ENCODE results near the gene CSTF2T.
"Not testable (repeated sequence)": the region's sequence is repeated elsewhere in the genome, so short reads cannot be mapped to it uniquely, and the experiment has no call there.

CSTF2T gene

DNA sequence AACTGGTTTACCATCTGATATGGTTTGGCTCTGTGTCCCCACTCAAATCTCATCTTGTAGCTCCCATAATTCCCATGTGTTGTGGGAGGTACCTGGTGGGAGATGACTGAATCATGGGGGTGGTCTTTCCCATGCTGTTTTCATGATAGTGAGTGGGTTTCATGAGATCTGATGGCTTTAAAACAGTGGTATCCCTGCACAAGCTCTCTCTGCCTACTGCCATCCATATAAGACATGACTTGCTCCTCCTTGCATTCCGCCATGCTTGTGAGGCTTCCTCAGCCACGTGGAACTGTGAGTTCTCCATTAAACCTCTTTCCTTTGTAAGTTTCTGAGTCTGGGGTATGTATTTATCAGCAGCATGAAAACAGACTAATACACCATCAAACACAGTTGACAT is 10.6 kb downstream of the CSTF2T start:
- H3K9me3 Mint-ChIP-seq; DNase-seq; H3K36me3 Mint-ChIP-seq (ENCODE audit: insufficient read depth); H3K27ac Mint-ChIP-seq; H3K4me3 Mint-ChIP-seq; ATAC-seq (replicated peaks); H3K4me1 Mint-ChIP-seq (ENCODE audit: low read depth in 2 of 2); H3K27me3 Mint-ChIP-seq: not testable (repeated sequence)

DNA sequence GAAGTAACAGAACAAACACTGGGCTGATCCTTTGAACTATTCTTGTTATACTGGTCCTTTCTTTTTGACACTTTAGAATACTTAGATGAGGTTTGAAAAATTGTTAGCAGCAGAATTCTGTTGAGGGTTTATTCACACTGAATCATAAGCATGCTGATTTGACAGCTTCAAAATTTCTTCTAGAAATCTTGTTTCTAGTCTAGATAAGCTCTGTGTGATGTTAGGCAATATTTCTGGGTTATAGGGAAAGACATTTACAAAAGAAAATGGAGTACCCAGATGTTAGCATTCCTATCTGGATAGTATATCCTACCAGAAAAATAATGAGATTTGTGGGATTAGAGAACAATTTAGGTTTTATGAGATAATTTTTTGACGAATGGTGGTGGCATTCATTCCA is 12.1 kb downstream of the CSTF2T start:
- ATAC-seq (replicated peaks): no peak
- H3K4me1 Mint-ChIP-seq (ENCODE audit: low read depth in 2 of 2): no peaks in the 10 kb centered on the region
- H3K4me3 Mint-ChIP-seq: no peak overlapping the region
- no peak overlapping the region for H3K27ac Mint-ChIP-seq
- H3K9me3 Mint-ChIP-seq: no peaks in the 10 kb centered on the region
- no peaks in the 10 kb centered on the region for H3K36me3 Mint-ChIP-seq (ENCODE audit: insufficient read depth)
- DNase-seq: no peak
- peaks cover 4 to 8% of the 10 kb centered on the region in 2 donors for H3K27me3 Mint-ChIP-seq

DNA sequence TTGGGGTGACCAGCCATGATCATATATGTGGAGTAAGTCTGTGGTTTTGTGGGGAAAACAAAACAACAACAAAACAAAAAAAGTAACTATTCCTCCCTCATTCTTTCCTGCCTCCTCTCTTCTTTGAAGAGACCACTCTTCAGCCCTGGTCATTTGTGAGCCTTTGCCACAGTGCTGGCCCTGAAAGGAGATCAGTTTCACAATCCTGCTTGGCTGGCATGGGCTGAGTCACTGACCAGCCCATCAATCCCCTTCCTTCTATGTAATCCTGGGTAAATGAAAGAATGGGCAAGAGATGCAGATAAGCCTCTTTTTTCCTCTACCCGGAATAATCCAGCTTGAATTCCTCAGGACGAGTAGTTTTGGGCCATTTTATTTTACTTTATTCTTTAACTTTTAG is 13.6 kb downstream of the CSTF2T start:
- no peak overlapping the region for H3K27ac Mint-ChIP-seq
- H3K36me3 Mint-ChIP-seq (ENCODE audit: insufficient read depth): no peaks in the 10 kb centered on the region

DNA sequence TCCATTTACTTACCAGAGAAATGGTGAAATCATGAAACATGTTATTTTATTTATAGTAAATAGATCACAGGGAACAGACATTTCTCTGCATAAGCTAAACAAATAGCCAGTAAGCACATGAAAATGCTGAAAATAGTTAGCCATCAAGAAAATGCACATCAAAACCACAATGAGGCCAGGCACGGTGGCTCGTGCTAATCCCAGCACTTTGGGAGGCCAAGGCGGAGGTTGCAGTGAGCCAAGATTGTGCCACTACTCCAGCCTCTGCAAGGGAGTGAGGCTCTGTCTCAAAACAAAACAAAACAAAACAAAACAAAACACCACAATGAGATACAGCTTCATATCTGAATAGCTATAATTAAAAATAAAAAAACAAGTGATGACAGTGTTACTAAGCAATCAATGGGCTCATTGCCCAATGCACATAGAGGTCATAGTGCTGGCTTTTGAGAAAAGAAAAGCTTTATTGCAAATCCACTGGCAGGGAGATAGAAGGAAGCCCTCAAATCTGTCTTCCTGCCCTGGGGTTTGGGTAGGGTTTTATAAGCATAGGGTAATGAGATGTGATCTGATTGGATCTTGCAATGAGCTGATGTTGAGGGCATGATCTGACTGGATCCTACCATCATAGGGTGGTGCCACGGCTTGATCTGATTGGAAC is 16.2 kb downstream of the CSTF2T start:
- ATAC-seq (replicated peaks) (no peak), DNase-seq (no peak)
- Mint-ChIP-seq H3K9me3 (no peaks in the 10 kb centered on the region), H3K36me3 (ENCODE audit: insufficient read depth) (no peaks in the 10 kb centered on the region), H3K4me3 (no peak overlapping the region), H3K27ac (no peak overlapping the region), H3K4me1 (ENCODE audit: low read depth in 2 of 2) (no peaks in the 10 kb centered on the region), H3K27me3 (peaks cover 28 to 34% of the 10 kb centered on the region in 2 donors)

More for the DNA sequence above, 13.6 kb downstream of the CSTF2T start:
- Mint-ChIP-seq H3K4me1 (ENCODE audit: low read depth in 2 of 2) (no peaks in the 10 kb centered on the region), H3K4me3 (no peak overlapping the region), H3K27me3 (peaks cover 11 to 12% of the 10 kb centered on the region in 2 donors), H3K9me3 (no peaks in the 10 kb centered on the region)
- no peak for DNase-seq
- ATAC-seq (replicated peaks): no peak

DNA sequence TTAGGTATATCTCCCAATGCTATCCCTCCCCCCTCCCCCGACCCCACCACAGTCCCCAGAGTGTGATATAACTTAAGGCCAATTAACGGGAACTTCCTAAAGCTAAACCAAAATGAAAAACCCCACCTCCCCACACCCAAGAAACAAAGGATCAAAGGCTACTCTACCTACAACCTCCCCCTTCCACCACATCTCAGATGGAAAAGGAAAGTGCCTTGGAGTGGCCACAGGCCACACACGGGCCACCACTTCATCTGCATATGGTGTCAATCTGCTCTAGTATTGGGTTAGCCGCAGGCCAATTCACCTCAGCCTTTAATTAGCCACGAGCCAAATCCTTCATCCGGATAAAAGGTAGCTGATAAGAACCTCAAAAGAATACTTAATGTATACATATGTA is 19.6 kb downstream of the CSTF2T start:
- no peak overlapping the region for H3K4me3 Mint-ChIP-seq
- DNase-seq (no peak), ATAC-seq (replicated peaks) (no peak)
- no peaks in the 10 kb centered on the region for H3K9me3 Mint-ChIP-seq
- no peaks in the 10 kb centered on the region for H3K4me1 Mint-ChIP-seq (ENCODE audit: low read depth in 2 of 2)
- no peaks in the 10 kb centered on the region for H3K36me3 Mint-ChIP-seq (ENCODE audit: insufficient read depth)
- no peak overlapping the region for H3K27ac Mint-ChIP-seq
- peaks cover 42 to 44% of the 10 kb centered on the region in 2 donors for H3K27me3 Mint-ChIP-seq

DNA sequence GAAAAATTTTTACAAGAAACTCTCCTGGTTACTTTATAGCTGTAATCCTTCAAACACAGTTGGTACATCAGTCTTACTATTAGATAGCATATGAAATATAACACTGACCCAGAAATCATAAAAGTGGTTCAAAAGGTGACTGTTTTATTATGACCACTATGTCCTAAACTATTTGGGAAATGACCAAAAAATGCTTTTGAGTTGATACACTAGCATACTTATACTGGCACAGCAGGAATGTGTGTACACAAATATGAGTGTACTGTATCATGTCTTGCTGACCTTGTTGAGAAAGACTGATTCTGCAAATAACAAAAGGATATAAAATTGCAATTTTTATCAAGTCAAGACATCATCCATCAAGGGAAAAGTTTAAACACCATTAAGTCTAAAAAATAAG is 24.3 kb downstream of the CSTF2T start:
- H3K36me3 Mint-ChIP-seq (ENCODE audit: insufficient read depth): no peaks in the 10 kb centered on the region
- no peaks in the 10 kb centered on the region for H3K4me1 Mint-ChIP-seq (ENCODE audit: low read depth in 2 of 2)
- H3K4me3 Mint-ChIP-seq: no peak overlapping the region
- H3K27me3 Mint-ChIP-seq: peaks cover 24 to 32% of the 10 kb centered on the region in 2 donors
- ATAC-seq (replicated peaks) (no peak), DNase-seq (no peak)
- H3K9me3 Mint-ChIP-seq: no peaks in the 10 kb centered on the region
- H3K27ac Mint-ChIP-seq: no peak overlapping the region

DNA sequence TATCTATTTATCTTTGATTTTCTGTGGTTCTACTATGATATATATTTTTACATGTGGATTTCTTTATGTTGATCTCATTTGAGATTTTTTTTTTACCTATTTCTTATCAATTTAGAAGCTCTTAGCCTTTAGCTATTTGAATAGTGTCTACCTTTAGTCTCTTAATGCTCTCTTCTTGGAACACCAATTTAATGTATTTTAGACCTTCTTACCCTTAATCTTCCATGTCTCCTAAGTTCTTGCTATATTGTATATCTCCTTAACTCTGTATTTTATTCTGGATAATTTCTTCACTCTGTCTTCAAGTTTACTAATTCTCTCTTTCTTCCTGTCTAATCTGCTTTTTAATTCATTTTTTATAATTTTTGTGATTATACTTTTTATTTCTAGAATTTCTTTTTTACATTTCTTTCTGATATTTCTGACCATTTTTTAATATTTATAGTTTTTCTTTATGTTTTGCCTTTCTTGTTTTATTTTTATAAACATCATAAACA is 27.3 kb downstream of the CSTF2T start:
- ATAC-seq (replicated peaks) (no peak), DNase-seq (no peak)
- Mint-ChIP-seq H3K4me3 (no peak overlapping the region), H3K27ac (no peak overlapping the region), H3K27me3 (peaks cover 11 to 20% of the 10 kb centered on the region in 2 donors), H3K4me1 (ENCODE audit: low read depth in 2 of 2) (no peaks in the 10 kb centered on the region), H3K36me3 (ENCODE audit: insufficient read depth) (no peaks in the 10 kb centered on the region), H3K9me3 (no peaks in the 10 kb centered on the region)

DNA sequence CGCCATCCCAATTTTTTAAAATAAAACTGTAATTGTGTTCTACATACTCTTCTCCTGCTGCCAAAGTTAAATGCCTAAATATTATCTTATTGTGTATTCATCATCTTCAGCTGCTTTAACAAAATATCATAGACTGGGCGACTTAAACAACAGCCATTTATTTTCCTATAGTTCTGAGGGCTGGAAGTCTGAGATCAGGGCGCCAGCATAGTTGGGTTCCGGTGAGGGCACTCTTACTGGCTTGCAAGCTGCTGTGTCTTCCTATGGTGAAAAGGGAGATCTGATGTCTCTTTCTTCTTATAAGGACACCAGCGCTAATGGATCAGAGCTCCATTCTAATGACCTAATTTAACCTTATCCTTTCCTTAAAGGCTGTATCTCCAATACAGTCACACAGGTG is 30.4 kb downstream of the CSTF2T start:
- no peaks in the 10 kb centered on the region for H3K36me3 Mint-ChIP-seq (ENCODE audit: insufficient read depth)
- no peak overlapping the region for H3K4me3 Mint-ChIP-seq
- H3K27me3 Mint-ChIP-seq: peaks cover 8 to 14% of the 10 kb centered on the region in 2 donors

DNA sequence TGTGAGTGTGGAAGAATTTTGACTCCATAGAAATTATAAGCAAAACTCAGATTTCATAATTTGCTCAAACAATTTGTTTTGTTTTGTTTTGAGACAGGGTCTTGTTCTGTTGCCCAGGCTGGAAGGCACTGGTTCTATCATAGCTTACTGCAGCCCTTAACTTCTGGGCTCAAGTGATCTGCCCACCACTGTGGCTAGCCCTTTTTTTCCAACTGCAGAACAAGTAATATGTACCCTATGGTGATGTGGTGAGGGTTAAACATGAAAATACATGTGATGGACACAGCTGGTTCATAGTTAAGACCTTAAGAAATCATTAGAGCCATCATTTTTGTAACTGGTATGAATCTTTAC is 31.1 kb downstream of the CSTF2T start:
- no peak for ATAC-seq (replicated peaks)
- Mint-ChIP-seq H3K27ac (no peak overlapping the region), H3K4me1 (ENCODE audit: low read depth in 2 of 2) (no peaks in the 10 kb centered on the region), H3K27me3 (peaks cover 8 to 14% of the 10 kb centered on the region in 2 donors), H3K9me3 (no peaks in the 10 kb centered on the region), H3K36me3 (ENCODE audit: insufficient read depth) (no peaks in the 10 kb centered on the region), H3K4me3 (no peak overlapping the region)
- DNase-seq: no peak

More for the DNA sequence above, 30.4 kb downstream of the CSTF2T start:
- Mint-ChIP-seq H3K27ac (no peak overlapping the region), H3K4me1 (ENCODE audit: low read depth in 2 of 2) (no peaks in the 10 kb centered on the region), H3K9me3 (no peaks in the 10 kb centered on the region)
- ATAC-seq (replicated peaks) (no peak), DNase-seq (no peak)

DNA sequence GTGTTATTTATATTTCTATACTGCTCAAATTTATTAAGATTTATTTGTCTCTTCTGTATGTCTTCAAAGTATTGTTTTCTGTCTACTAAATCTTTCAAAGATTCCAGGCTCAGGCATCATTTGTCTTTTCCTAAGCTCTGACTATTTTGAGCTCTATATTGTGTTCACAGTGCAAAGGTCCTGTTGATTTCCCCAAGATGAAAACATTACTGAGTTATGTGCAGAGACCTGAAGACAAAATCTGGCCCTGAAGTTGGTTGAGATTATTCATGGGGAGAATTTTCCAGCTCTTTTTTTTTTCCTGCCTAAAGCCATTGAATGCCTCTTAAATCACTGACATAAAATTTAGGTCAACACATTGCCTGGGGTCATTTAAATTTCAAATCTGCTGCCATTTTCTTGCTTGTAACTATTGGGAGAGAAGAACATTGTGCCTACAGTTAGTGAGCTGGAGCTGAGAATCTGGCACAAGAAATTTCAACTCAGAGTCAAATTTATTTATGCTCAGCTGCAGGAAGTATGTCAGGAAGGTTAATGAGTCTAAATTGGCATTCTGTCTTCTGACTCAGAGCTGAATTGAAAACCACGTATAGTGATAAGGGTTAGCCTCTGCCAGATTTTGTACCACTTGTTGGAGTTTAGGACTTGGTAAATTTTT is 31.6 kb downstream of the CSTF2T start:
- Mint-ChIP-seq H3K4me3 (no peak overlapping the region), H3K27ac (no peak overlapping the region), H3K36me3 (ENCODE audit: insufficient read depth) (no peaks in the 10 kb centered on the region), H3K9me3 (no peaks in the 10 kb centered on the region), H3K27me3 (peaks cover 8 to 14% of the 10 kb centered on the region in 2 donors), H3K4me1 (ENCODE audit: low read depth in 2 of 2) (no peaks in the 10 kb centered on the region)
- no peak for ATAC-seq (replicated peaks)
- DNase-seq: no peak

DNA sequence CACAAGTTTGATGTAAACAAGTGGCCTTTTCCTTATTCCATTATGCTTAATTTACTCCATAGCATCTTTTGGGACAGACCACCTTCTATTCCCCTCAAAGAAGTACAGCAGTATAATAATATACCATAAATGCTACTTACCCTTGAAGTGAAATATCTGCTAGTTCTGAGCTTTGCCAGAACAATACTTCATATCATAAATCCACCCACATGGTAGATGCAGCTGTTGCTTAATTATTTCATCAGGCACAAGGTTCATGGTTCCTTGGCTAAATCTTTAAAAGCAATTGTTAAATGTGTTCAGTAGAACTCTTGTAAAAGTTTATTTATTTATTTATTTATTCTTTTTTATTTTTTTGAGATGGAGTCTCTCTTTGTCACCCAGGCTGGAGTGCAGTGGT is 32.9 kb downstream of the CSTF2T start:
- no peaks in the 10 kb centered on the region for H3K36me3 Mint-ChIP-seq (ENCODE audit: insufficient read depth)
- no peaks in the 10 kb centered on the region for H3K9me3 Mint-ChIP-seq
- no peak overlapping the region for H3K4me3 Mint-ChIP-seq
- peaks cover 8 to 14% of the 10 kb centered on the region in 2 donors for H3K27me3 Mint-ChIP-seq
- no peaks in the 10 kb centered on the region for H3K4me1 Mint-ChIP-seq (ENCODE audit: low read depth in 2 of 2)
- no peak overlapping the region for H3K27ac Mint-ChIP-seq
- ATAC-seq (replicated peaks): no peak
- DNase-seq: no peak

DNA sequence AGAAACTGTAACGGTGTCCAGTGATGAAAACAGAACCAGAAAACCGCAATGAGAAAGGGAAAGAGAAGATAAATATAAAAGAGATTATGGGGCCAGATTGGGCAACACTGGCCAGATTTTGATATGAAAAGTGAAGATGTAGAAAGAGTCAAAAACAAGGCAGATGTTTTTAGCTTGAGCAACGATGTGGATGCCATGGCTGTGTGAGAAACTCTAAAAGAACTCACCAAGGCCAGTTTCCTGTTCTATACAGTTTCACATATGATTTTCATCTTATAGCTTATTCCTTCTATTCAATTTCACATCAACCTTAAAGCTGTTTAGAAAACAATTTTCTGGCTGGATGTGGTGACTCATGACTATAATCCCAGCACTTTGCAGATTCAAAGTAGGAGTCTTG is 36.3 kb downstream of the CSTF2T start:
- Mint-ChIP-seq H3K27ac (no peak overlapping the region), H3K9me3 (no peaks in the 10 kb centered on the region), H3K27me3 (peaks cover 15 to 27% of the 10 kb centered on the region in 2 donors), H3K36me3 (ENCODE audit: insufficient read depth) (no peaks in the 10 kb centered on the region), H3K4me3 (no peak overlapping the region), H3K4me1 (ENCODE audit: low read depth in 2 of 2) (no peaks in the 10 kb centered on the region)
- DNase-seq (no peak), ATAC-seq (replicated peaks) (no peak)

DNA sequence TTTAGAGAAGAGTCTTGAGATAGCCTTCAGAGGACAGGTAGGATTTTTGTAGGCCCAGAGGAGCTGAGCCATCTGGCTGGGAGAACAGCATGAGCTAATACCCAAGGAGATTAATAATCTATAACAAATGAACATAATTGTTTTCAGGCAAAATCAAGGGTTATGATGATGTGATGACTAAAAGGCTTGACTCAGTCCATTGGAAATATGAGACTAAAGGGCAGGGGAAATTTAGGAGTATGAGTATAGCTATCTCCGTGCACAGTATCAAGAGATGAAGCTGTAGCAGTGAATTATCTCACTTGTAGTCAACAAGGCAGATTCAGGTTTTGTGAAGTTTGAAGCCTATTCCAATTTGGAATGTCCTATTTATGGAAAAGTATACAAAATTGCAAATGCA is 40.1 kb downstream of the CSTF2T start:
- ATAC-seq (replicated peaks) (no peak), DNase-seq (no peak)
- Mint-ChIP-seq H3K4me1 (ENCODE audit: low read depth in 2 of 2) (no peaks in the 10 kb centered on the region), H3K27ac (no peak overlapping the region), H3K27me3 (peaks cover 26 to 36% of the 10 kb centered on the region in 2 donors), H3K36me3 (ENCODE audit: insufficient read depth) (no peaks in the 10 kb centered on the region), H3K9me3 (peaks cover 0 to 2% of the 10 kb centered on the region in 2 donors), H3K4me3 (no peak overlapping the region)

DNA sequence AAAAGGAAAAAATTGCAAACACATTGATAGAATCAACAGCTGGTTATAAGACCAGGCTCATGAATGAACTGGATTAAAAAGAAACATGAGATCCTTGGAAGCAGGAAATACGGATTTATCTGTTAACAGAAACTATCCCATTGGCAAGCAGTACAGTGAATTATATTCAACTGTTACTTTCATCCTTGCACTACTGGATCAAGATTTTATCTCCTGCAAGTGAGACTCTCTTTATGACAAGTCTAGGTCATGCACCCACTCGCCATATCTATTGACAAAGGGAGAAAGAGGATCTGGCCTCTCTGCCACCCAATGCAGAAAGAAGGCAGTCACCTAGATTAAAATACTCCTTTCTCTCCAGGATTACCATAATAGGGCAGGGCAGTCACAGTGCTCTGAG is 41.4 kb downstream of the CSTF2T start:
- Mint-ChIP-seq H3K4me3 (no peak overlapping the region), H3K9me3 (peaks cover 0 to 2% of the 10 kb centered on the region in 2 donors), H3K27ac (no peak overlapping the region), H3K4me1 (ENCODE audit: low read depth in 2 of 2) (no peaks in the 10 kb centered on the region), H3K36me3 (ENCODE audit: insufficient read depth) (no peaks in the 10 kb centered on the region), H3K27me3 (peaks cover 29 to 36% of the 10 kb centered on the region in 2 donors)
- no peak for DNase-seq
- ATAC-seq (replicated peaks): no peak
